ENCODE data around the gene SCAPER.

DNA sequence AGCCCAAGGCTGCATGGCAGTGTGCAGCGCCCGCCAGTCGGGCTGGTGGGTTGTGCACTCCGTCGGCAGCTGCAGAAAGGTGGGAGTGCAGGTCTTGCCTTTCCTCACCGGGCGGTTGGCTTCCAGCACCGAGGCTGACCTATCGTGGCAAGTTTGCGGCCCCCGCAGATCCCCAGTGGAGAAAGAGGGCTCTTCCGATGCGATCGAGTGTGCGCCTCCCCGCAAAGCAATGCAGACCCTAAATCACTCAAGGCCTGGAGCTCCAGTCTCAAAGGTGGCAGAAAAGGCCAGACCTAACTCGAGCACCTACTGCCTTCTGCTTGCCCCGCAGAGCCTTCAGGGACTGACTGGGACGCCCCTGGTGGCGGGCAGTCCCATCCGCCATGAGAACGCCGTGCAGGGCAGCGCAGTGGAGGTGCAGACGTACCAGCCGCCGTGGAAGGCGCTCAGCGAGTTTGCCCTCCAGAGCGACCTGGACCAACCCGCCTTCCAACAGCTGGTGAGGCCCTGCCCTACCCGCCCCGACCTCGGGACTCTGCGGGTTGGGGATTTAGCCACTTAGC is 564.3 kb downstream of the SCAPER start:
- TF ChIP-seq, protein P1, sequence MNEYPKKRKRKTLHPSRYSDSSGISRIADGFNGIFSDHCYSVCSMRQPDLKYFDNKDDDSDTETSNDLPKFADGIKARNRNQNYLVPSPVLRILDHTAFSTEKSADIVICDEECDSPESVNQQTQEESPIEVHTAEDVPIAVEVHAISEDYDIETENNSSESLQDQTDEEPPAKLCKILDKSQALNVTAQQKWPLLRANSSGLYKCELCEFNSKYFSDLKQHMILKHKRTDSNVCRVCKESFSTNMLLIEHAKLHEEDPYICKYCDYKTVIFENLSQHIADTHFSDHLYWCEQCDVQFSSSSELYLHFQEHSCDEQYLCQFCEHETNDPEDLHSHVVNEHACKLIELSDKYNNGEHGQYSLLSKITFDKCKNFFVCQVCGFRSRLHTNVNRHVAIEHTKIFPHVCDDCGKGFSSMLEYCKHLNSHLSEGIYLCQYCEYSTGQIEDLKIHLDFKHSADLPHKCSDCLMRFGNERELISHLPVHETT (tag by site-specific recombination; IDR thresholded peaks at IDR 0.05) = no peak
- TF ChIP-seq GLI4 (tag by site-specific recombination; IDR thresholded peaks at IDR 0.05) = no peak
- TF ChIP-seq ZNF274 (IDR thresholded peaks at IDR 0.05; ENCODE audit: low read length) = no peak
- no peak for TF ChIP-seq ZNF274 (tag by site-specific recombination; IDR thresholded peaks at IDR 0.05; ENCODE audit: borderline replicate concordance)
- no peak for TF ChIP-seq ZBTB7A (tag by site-specific recombination; IDR thresholded peaks at IDR 0.05; ENCODE audit: low read depth)
- TF ChIP-seq ZNF473 (tag by site-specific recombination; IDR thresholded peaks at IDR 0.05) = no peak

Measured in HEK293 (cell line).